Endothelial cell of umbilical vein (primary cell): ENCODE data around the gene SAT2. TPM values are rescaled to one million over a fixed set of nuclear protein-coding genes. Genes with fewer than 3 reads are reported as not detected.

ENCODE experiments used
- BruUV-seq: library from RNA; stranded (reverse); fragments of 400-500 nt; replicated peaks from 2 replicates; lab custom pipeline; 2021; lab: Mats Ljungman, UMichigan
- CTCF ChIA-PET: fragments of 300-600, 350-600 bp; sonication (Branson Sonifier 250); formaldehyde crosslinking; loops from one replicate; lab custom pipeline; 2021; ENCODE audit warnings: antibody characterized with exemption, inconsistent platforms; lab: Charles Lee
- POLR2A ChIA-PET: fragments of 300-600, 350-600 bp; sonication (Branson Sonifier 250); formaldehyde crosslinking; loops from one replicate; lab custom pipeline; 2021; ENCODE audit warnings: antibody characterized with exemption, inconsistent platforms; lab: Charles Lee
- DNase-seq: peaks from one replicate; pipeline ENCODE4 v3.0.0-alpha.2; 2011; ENCODE audit warnings: low read depth, low spot score
- FAIRE-seq: peaks from 2 replicates; lab custom pipeline; 2011; peaks lifted over from hg19 to GRCh38; lab: Jason Lieb, UNC
- H2AFZ ChIP-seq: 2 replicates; pipeline ENCODE4 v1.6.0; 2012; ENCODE audit warnings: low read depth, low read length, control low read depth, inconsistent platforms
- H3K27ac ChIP-seq: 2 replicates; pipeline ENCODE4 v1.5.1; 2011; ENCODE audit warnings: low read depth, mild to moderate bottlenecking, control low read depth, low read length, moderate library complexity; ENCODE audit not compliant: insufficient read depth
- H3K27me3 ChIP-seq, 2 experiments: 2 replicates each; pipeline versions ENCODE4 v1.6.0 to v1.6.1; 2011; ENCODE audit warnings: low read length in 2 of 2, mixed read lengths in 1 of 2; ENCODE audit not compliant: control insufficient read depth in 2 of 2, insufficient read depth in 2 of 2
- H3K36me3 ChIP-seq, 2 experiments: 2 replicates in 1 of 2; 3 replicates in 1 of 2; pipeline ENCODE4 v1.5.1; 2011; ENCODE audit warnings: low read length in 2 of 2, mild to moderate bottlenecking in 1 of 2, moderate library complexity in 1 of 2; ENCODE audit not compliant: control insufficient read depth in 2 of 2, insufficient read depth in 2 of 2; ENCODE audit errors: extremely low read depth in 1 of 2
- H3K4me1 ChIP-seq: 3 replicates; pipeline ENCODE4 v1.5.1; 2011; ENCODE audit warnings: mild to moderate bottlenecking, low read length; ENCODE audit not compliant: control insufficient read depth, insufficient read depth; ENCODE audit errors: extremely low read depth
- H3K4me2 ChIP-seq: 2 replicates; pipeline ENCODE4 v1.6.1; 2011; ENCODE audit warnings: low read length, control low read depth, mixed read lengths; ENCODE audit not compliant: insufficient read depth
- H3K4me3 ChIP-seq, 3 experiments: fragments of 200-600 bp in 1 of 3; sonication (generic), shearing (Covaris generic) in 1 of 3; replicated peaks in 1 of 3; 2 replicates each; pipeline ENCODE4 v1.5.1; 2011 to 2016; ENCODE audit warnings: control low read depth in 3 of 3, low read length in 3 of 3, mild to moderate bottlenecking in 2 of 3, inconsistent platforms in 1 of 3, low read depth in 1 of 3, moderate library complexity in 1 of 3; ENCODE audit not compliant: insufficient read depth in 1 of 3
- H3K79me2 ChIP-seq: 2 replicates; pipeline ENCODE4 v1.6.0; 2012; ENCODE audit warnings: low read length, inconsistent platforms; ENCODE audit not compliant: control insufficient read depth, insufficient read depth
- H3K9ac ChIP-seq: replicated peaks from 2 replicates; pipeline ENCODE3; 2011; ENCODE audit warnings: low read length, control low read depth; ENCODE audit not compliant: insufficient read depth; ENCODE audit errors: extremely low read depth
- H3K9me1 ChIP-seq: replicated peaks from 3 replicates; pipeline ENCODE4 v1.6.0; 2011; ENCODE audit warnings: mild to moderate bottlenecking, low read length; ENCODE audit not compliant: control insufficient read depth, insufficient read depth; ENCODE audit errors: extremely low read depth
- H3K9me3 ChIP-seq: replicated peaks from 2 replicates; pipeline ENCODE4 v1.5.1; 2012; ENCODE audit warnings: low read length, inconsistent platforms; ENCODE audit not compliant: control insufficient read depth, insufficient read depth
- H4K20me1 ChIP-seq: replicated peaks from 2 replicates; pipeline ENCODE3; 2011; ENCODE audit warnings: mild to moderate bottlenecking, low read length; ENCODE audit not compliant: control insufficient read depth, insufficient read depth; ENCODE audit errors: extremely low read depth
- EZH2 ChIP-seq: IDR thresholded peaks from 2 replicates; pipeline ENCODE4 v1.6.1; 2012; ENCODE audit warnings: borderline replicate concordance, low read depth, mild to moderate bottlenecking, moderate library complexity, low read length, inconsistent platforms; ENCODE audit not compliant: severe bottlenecking
- FOS ChIP-seq: IDR thresholded peaks from 2 replicates; pipeline ENCODE4 v1.6.1; 2011; ENCODE audit warnings: mild to moderate bottlenecking, low read length, moderate library complexity, borderline replicate concordance; ENCODE audit not compliant: insufficient read depth
- GATA2 ChIP-seq: IDR thresholded peaks from 2 replicates; pipeline ENCODE4 v1.7.0; 2011; ENCODE audit warnings: low read depth, mild to moderate bottlenecking, moderate library complexity, mixed read lengths, low read length; ENCODE audit not compliant: insufficient read length, insufficient read depth
- JUN ChIP-seq: IDR thresholded peaks from 2 replicates; pipeline ENCODE4 v1.6.1; 2011; ENCODE audit warnings: borderline replicate concordance, low read depth; ENCODE audit not compliant: insufficient read length, insufficient read depth
- MYC ChIP-seq: IDR thresholded peaks from one replicate; pipeline ENCODE4 v1.6.1; 2011; ENCODE audit warnings: mild to moderate bottlenecking, low read depth, low read length
- POLR2A ChIP-seq: IDR thresholded peaks from 2 replicates; pipeline ENCODE4 v1.6.1; 2012; ENCODE audit warnings: low read depth, mild to moderate bottlenecking, control low read depth, low read length
- POLR2AphosphoS5 ChIP-seq: IDR thresholded peaks from 2 replicates; pipeline ENCODE4 v1.6.1; 2012; ENCODE audit warnings: low read depth, mild to moderate bottlenecking, control low read depth, low read length, moderate library complexity; ENCODE audit not compliant: insufficient read depth
- dilution Hi-C: fragments of 300-500 bp; cut with MboI; formaldehyde crosslinking; loops from one replicate; pipeline ENCODE4 v1.15.0; 2019; ENCODE audit warnings: low sequenced_read_pairs; ENCODE audit not compliant: extremely low pct_ligation_motif_present
- intact Hi-C: fragments of 100-400 bp; cut with micrococcal nuclease; formaldehyde crosslinking; loops from one replicate; pipeline ENCODE4 v1.10.0; 2022
- polyA plus RNA-seq, 4 experiments: library from polyadenylated mRNA; depleted of rRNA in 3 of 4; stranded (reverse) in 3 of 4; unstranded in 1 of 4; fragments of >200 nt; gene quantifications; 2 replicates each; pipeline versions ENCODE4 v1.2.1 to v1.2.3, GENCODE V29; 2011 to 2012; ENCODE audit warnings: missing spikeins in 1 of 4
- total RNA-seq: library from RNA; stranded (reverse); gene quantifications from 2 replicates; pipeline ENCODE4 v1.2.3, GENCODE V29; 2021
- TF ChIP-seq, protein P1 (sequence below), 2 donors: IDR thresholded peaks; 1 replicate in 1 of 2; 2 replicates in 1 of 2; pipeline ENCODE4 v1.5.1; 2011; ENCODE audit warnings: low read length in 2 of 2, mild to moderate bottlenecking in 2 of 2, moderate library complexity in 2 of 2, control low read depth in 1 of 2, inconsistent platforms in 1 of 2, low read depth in 1 of 2; ENCODE audit not compliant: insufficient read depth in 1 of 2; ENCODE audit errors: extremely low read depth in 1 of 2
- TF ChIP-seq, protein P2 (sequence below): IDR thresholded peaks from 2 replicates; pipeline ENCODE4 v1.6.1; 2011; ENCODE audit not compliant: insufficient read depth, insufficient read length

Gene SAT2
- total and polyA plus RNA-seq, 2 donors (not counting 3 experiments of a cell fraction or from before 2014, with no cell fraction given), result 38.0 to 51.8 TPM

DNA sequence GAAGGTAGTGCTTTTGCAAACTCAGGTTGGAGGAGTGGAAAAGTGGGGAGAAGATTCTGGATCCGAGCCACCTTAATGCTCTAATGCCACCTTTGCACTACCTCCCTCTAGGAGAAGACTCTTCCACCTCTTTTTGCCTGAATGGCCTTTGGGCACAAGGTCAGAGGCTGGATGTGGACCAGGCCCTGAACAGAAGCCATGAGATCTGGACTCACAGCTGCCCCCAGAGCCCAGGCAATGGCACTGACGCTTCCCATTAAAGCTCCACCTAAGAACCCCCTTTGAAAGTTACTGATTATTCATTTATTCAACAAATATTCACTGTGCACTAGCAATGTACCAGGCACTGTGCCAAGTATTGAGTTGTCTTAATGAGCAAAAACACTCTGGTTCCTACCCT lies 5.5 kb upstream of the SAT2 start:
- Histone ChIP-seq H3K4me1 (no peaks in the 10 kb centered on the region), H3K9ac (no peak overlapping the region), H3K9me1 (no peaks in the 10 kb centered on the region), H2AFZ (no peak overlapping the region), H4K20me1 (no peaks in the 10 kb centered on the region), H3K4me2 (no peak overlapping the region), H3K27ac (no peak overlapping the region), H3K9me3 (no peaks in the 10 kb centered on the region), H3K4me3 (no peak overlapping the region), H3K36me3 (no peaks in the 10 kb centered on the region), H3K27me3 (no peaks in the 10 kb centered on the region), H3K79me2 (no peaks in the 10 kb centered on the region)
- BruUV-seq, result no TSS peak
- dilution Hi-C loops, result no loop called here
- POLR2A ChIA-PET, result no interaction called here
- DNase-seq (no peak), FAIRE-seq (no peak)
- TF ChIP-seq, protein P1, sequence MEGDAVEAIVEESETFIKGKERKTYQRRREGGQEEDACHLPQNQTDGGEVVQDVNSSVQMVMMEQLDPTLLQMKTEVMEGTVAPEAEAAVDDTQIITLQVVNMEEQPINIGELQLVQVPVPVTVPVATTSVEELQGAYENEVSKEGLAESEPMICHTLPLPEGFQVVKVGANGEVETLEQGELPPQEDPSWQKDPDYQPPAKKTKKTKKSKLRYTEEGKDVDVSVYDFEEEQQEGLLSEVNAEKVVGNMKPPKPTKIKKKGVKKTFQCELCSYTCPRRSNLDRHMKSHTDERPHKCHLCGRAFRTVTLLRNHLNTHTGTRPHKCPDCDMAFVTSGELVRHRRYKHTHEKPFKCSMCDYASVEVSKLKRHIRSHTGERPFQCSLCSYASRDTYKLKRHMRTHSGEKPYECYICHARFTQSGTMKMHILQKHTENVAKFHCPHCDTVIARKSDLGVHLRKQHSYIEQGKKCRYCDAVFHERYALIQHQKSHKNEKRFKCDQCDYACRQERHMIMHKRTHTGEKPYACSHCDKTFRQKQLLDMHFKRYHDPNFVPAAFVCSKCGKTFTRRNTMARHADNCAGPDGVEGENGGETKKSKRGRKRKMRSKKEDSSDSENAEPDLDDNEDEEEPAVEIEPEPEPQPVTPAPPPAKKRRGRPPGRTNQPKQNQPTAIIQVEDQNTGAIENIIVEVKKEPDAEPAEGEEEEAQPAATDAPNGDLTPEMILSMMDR (IDR thresholded peaks at IDR 0.05; ENCODE audit: extremely low read depth in 1 of 2, insufficient read depth in 1 of 2, low read depth in 1 of 2, low read length in 2 of 2), result no peak
- no peak for TF ChIP-seq GATA2
- no peak for TF ChIP-seq FOS
- no peak for TF ChIP-seq POLR2A
- TF ChIP-seq MYC, result no peak
- TF ChIP-seq JUN, result no peak
- TF ChIP-seq POLR2AphosphoS5, result no peak
- TF ChIP-seq, protein P2, sequence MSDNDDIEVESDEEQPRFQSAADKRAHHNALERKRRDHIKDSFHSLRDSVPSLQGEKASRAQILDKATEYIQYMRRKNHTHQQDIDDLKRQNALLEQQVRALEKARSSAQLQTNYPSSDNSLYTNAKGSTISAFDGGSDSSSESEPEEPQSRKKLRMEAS, result no peak
- TF ChIP-seq EZH2, result no peak
- intact Hi-C loops, result no loop called here
- CTCF ChIA-PET, result interaction anchor here (0.7 to 6.6 kb wide), 16 partner anchors 9 to 408 kb away, joined by 3 to 97 read pairs (median 4); partner anchors contain the start of genes DNAH2, TP53 and WRAP53
